Loucy (cell line): ENCODE measurements around the gene RERE.
"Not testable (repeated sequence)": the region's sequence is repeated elsewhere in the genome, so short reads cannot be mapped to it uniquely, and the experiment has no call there.

Source experiments
- CTCF ChIP-seq: fragments of 200-600 bp; sonication (generic); conservative IDR thresholded peaks from 2 replicates; pipeline ENCODE4 v1.5.1; 2014; ENCODE audit warnings: mild to moderate bottlenecking, antibody characterized with exemption, low read length
- EZH2phosphoT487 ChIP-seq: fragments of 200-600 bp; IDR thresholded peaks from 2 replicates; pipeline ENCODE4 v1.6.1; 2018; ENCODE audit warnings: antibody characterized with exemption, mild to moderate bottlenecking, moderate library complexity, borderline replicate concordance

- TF ChIP-seq CTCF, EZH2phosphoT487: not testable (repeated sequence)
These were observed 368.9 kb downstream of the RERE start for GRCh38 chr1:8448505-8448904.
